T-helper 2 cell (primary cell): ENCODE measurements around the gene TOX2.

Experiments used
- DNase-seq, 5 experiments: peaks; one replicate each; pipeline versions ENCODE4 v3.0.0 to v3.0.0-alpha.2; 2012 to 2022
- total RNA-seq, 2 donors: gene quantifications; one replicate each; lab custom pipeline; 2026; lab: John Stamatoyannopoulos, UW

Gene TOX2, protein sequence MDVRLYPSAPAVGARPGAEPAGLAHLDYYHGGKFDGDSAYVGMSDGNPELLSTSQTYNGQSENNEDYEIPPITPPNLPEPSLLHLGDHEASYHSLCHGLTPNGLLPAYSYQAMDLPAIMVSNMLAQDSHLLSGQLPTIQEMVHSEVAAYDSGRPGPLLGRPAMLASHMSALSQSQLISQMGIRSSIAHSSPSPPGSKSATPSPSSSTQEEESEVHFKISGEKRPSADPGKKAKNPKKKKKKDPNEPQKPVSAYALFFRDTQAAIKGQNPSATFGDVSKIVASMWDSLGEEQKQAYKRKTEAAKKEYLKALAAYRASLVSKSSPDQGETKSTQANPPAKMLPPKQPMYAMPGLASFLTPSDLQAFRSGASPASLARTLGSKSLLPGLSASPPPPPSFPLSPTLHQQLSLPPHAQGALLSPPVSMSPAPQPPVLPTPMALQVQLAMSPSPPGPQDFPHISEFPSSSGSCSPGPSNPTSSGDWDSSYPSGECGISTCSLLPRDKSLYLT
- total RNA-seq: 1.6 to 4.1 reads per million in 2 donors

DNA sequence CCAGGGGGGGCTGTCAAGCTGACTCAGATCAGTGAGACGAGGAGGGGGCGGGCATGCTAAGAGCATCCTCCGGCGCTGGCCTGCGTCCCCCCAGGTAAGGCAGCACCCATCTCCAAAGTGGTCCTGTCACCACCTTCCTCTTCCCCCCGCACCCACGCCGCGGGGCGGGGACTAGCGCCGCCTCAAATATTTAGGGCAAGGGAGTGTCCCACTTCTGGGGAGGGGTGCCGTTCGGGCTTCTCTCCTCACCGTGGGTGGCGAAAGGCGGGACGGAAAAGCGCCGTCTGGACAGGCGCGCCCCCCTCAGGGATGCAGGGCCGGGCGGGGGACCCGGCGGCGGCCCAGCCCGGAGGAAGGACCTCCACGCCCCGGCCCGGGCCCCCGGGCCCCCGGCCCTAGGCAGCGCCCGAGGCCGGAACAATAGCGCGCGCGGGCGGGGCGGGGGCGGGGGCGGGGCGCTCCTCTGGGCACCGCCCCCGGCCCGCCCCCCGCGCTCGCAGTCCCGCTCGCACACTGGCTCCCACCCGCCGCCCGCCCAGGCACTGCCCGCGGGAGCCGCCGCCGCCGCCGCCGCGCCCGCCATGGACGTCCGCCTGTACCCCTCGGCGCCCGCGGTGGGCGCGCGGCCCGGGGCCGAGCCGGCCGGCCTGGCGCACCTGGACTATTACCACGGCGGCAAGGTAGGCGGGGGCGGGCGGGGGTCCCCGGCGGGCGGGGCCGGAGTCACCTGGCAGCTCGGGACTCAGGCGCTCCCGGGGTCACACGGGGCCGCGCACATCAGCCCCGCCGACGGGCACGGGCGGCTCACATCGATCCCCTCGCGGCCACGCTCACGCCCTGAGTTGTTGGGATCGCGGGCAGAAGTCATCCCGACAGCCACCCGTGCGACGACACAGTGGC is at the start of gene TOX2:
Gene TOX2, plus strand, starts transcription at position 542 of the 900 bp plus-strand sequence. Its CDS starts 40 bp downstream, at position 582.
- DNase-seq: peak in 4 of 5 experiments; percentile 6 to 75 (median 50)

DNA sequence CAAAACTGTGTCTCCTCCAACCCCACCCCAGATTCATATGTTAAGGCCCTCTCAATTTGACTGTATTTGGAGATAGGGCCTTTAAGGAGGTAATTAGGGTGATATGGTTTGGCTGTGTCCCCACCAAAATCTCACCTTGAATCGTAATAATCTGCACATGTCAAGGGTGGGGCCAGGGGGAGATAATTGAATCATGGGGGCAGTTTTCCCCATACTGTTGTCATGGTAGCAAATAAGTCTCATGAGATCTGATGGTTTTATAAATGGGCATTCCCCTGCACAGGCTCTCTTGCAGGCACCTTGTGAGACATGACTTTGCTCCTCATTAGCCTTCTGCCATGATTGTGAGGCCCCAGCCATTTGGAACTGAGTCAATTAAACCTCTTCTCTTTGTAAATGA is 46.6 kb upstream of the TOX2 start:
- no peak for DNase-seq

DNA sequence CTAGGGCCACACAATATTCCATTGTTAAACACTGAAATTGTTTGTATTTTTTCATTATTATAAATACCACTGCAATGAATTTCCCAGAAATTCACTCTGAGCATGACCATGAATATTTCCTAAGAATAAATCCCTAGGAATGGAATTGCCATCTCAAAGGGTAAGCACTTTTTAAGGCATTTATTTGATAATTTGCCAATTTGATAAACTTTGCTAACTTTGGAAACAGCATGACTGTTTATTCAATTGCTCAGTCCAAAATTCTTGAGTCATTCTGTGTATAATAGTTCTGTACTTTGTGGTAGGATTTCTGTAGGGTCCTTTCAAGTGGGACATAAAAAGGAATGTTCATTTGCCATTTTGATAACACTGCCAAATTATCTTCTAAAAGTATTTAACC is 44.2 kb upstream of the TOX2 start:
- no peak for DNase-seq

- DNase-seq: no peak
Observed at GRCh38 chr20:43878776-43879175, 35.9 kb upstream of the TOX2 start.

DNA sequence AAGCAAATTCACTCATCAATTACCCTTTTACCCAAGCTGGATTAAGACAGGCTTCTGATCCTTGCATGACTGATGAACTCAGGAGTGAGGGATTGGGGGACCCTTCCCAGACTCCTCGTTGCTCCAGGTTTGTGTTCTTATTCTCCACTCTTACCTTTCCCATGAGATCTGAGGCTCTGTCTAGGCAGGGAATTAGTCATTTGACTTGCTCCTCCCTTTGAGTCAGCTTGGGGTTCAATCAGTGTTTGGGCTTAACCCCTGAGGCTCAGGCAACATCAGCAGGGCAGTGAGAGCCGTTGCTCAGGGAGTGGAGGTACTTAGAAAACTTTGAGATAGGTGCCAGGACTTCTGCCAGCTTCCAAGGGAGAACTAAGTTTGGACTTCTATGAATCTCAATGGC is 20.7 kb upstream of the TOX2 start:
- no peak for DNase-seq

DNA sequence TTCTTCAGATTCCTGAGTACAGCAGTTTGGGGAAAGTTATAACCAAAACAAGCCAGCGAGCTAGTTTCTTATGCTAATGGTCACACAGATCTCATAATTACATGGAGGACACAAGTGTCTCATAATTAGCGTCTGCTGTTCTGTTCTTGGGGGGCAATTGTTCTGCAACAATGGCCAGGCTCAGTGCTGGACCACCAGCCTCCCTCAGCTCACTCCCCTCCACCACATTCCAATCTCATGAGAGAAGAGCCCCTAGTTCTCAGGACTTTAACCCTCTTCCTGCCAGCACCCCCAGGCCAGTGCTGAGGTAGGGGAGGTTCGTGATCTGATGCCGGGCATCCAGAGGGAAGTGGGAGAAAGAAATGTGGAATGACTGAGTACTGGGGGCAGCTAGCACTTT is 20.2 kb upstream of the TOX2 start:
- DNase-seq: no peak

- DNase-seq: no peak
Observed at GRCh38 chr20:43895235-43895634, 19.4 kb upstream of the TOX2 start.

DNA sequence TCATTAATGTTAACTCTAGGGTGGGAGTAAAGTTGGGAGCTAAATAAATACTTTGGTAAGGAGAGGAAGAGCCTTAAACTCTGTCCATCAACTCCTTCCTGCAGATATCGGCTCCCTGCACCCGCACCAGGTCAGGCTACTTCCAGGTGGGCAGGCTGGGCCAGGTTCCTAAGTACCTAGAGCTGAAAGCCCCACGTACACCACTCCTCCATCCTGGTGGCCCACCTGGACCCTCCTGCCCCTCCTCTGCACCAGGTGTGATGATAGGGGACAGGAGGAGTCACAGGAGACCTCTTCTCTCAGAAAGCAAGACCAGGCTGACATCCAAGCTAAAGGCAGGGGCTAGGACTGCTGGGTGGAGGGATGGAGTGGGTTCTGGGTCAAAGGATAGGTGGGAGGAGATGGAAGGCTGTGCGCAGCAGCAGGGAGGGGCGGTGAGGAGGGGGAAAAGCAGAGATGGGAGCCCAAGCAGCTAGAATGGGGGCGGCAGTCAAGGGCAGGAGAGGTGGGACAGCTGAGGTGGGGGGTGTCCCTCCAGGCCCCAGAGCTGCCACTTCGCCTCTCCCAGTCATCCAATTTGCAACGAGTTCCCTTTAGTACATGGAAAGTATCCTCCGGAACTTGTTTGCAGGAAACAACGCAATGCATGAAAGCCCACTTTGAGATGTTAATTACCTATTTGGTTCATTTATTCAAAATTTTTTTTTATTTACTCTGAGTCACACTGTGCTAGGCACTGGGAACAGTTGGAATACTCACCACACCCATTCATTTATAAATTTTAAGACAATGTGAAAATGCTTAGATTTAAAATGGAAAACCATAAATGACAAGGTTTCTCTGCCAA is 15.2 kb upstream of the TOX2 start:
- no peak for DNase-seq

DNA sequence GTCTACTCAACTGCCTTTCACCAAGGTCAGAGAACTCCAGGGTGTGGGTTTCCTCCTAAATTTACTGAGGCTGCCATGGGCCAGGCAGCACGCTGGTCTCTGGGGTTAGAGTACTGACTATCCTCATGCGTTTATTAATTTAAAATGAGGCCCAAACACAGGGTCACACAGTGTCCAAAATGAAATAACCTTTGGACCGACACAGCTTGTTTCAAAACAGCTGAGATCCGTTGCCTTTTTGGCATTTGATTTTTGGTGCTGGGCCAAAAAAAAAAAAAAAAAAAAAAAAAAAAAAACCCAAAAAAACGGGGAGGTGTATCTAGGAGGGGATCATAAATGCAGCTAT is 14.6 kb upstream of the TOX2 start:
- no peak for DNase-seq

DNA sequence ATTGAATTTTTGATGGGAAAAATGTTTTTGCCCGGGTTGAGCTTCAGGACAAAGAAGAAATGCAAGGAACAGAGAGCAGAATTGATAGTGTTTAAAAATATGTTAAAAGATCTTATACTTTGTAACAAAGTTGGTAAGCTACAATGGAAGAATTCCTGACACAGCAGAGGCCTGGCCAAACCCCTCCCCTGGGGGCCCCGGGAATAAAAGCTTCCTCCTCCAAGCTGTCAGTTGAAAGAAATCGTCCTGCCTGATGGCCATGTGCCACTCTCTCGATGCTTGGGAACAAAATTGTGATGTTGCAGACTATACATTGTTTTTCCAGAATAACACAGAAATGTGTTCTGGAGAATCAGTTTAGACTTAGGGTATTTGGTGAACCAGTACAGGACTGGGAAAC is 14.2 kb upstream of the TOX2 start:
- DNase-seq: no peak

GRCh38 chr20:43901296-43901695 is 13.4 kb upstream of the TOX2 start:
- no peak for DNase-seq

DNA sequence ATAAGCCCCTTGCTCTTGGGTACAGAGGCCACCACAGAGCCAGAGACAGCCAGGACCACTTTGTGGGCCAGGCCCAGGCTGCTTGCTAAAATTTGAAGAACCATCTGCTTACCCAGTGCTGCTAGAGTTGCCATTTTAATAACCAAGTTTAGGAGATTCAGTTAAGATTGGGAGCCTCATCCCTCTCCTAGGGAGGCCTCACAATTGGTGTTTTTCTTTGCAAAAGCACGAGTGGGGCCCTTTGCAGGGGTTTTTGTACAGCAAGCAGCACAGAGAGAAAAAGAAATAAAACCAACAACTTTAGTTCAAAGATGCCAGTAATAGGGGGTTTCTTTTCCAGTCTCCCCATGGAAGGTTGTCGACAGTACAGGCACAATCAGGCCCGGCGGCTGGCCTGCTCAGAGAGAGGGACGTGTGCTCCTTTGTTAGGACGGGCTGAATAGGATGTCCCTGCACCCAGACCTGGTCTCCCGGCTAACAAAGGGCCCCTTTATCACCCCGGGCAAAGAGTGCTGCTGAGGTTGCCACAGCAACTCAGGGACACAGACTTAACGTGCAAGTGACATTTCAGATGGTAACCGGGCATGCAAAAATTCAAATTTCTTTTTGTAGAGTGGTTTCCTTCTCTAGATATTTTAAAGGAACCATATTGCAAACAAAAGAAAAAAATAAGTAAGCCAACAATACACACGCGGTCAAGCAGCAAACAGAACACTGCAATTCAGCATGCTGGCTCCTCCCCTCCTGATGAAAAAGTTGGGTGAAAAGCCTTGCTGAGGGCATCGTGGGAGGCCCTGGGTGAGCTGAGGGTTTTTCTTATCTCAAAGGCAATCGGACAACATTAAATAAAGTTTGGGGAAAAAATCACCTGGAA is 10.5 kb upstream of the TOX2 start:
- no peak for DNase-seq

DNA sequence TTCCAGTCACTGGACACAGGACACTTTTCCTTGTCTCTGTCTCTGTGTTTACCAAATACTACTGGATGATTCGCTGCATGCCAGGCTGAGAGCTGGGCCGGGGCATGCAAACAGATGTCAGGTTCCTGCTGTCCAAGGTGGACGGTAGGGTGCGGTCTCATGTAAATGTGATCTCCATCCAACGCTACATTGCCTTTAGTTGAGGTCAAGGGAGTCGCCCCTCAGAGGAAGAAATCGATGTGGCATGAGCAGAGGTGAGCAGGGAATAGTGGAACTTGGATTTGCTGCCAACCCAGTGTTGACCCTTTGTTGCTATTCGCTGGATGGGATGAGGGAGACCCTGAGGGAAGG is 9.8 kb upstream of the TOX2 start:
- DNase-seq: no peak

- DNase-seq: no peak
Observed at GRCh38 chr20:43906505-43907034, 8.1 kb upstream of the TOX2 start.

DNA sequence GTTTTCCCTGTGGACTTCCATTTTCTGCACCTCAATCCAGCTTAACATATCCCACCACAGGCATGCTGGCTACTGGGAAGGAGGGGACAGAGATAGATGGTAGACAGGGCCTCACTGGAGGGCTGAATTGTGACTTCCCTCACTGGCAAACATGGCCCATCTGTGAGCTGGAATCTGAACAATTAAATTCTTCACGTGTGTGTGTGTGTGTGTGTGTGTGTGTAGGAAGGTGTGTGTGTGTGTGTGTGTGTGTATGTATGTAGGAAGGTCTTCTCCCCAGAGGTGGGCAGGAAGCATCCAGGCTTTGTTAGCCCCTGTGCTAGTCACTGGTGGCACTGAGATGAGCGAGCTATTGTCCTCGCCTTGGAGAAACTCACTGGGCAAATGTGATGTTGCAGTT is 5.4 kb upstream of the TOX2 start:
- DNase-seq: no peak

DNA sequence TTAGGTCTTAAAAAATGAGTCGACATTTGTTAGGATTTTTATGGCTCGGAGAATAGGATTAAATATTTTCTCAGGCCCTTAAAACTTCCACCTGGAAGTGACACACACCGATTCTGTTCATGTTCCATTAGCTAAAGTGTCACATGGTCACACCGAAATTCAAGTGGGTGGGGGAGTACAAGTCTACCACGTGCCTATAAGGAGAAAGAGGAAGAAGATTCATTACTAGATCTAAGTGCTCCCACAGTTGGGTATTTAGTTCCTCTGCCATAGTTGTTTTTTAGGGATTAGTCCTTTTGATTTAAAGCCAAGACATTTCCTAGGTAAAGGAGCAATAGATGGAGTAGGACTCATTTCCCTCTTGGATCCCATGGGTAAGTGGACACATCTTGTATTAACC is 4.9 kb upstream of the TOX2 start:
- no peak for DNase-seq

- DNase-seq: no peak
Observed at GRCh38 chr20:43910564-43910963, 4.1 kb upstream of the TOX2 start.

DNA sequence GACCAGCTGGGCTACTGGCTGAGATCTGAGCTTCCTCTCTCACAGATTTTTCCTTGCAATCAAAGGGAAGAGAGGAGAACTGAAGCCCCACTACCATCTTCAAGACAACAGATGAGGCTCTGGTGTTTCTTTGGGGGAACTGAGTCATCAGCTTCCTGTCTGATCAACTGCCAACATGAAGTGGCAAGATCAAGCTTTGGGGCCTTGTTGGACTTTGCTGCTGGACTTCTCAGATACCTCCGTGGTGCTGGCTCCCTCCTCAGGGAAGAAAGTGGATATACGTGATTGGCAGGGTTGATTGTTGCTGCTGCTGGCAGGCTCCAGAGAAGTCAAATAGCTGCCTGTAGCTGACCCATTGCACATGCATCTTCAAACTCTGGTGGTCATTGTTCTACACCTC is 3.6 kb upstream of the TOX2 start:
- DNase-seq: peak in 1 of 5 experiments; percentile 29

DNA sequence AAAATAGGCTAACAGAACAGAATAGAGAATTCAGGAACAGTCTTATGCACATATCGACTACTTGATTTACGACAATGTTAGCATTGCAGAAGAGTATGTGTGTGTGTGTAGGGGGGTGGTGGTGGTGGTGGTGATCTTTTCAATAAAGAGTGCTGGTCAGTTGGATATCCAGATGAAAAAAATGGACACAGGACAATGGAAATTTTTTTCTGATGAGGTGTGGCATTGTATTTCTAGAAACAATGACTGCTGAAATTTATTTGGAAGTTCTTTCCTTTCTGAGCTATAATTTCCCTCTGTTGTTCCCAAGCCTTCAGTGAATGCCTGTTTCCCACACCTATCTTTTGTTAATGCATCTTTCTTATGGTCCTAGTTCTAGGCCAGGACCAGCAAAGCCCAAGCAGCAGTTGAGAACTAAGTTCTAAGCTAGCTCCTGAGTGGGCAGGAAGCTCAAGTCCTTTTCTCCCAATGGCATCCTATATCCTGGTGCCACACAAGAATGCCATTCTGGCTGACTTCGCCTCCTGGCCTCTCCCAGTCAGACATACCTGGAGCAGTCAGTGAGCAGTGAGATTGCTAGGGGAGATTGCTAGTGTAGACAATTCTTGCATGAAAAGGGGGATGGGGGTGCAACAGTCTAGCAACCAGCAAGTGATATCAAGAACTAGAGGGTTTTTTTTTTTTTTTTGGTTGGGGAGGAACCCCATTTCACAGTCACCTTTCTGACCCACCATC is 1.2 kb upstream of the TOX2 start:
- peak in 1 of 5 experiments; percentile 20 for DNase-seq

DNA sequence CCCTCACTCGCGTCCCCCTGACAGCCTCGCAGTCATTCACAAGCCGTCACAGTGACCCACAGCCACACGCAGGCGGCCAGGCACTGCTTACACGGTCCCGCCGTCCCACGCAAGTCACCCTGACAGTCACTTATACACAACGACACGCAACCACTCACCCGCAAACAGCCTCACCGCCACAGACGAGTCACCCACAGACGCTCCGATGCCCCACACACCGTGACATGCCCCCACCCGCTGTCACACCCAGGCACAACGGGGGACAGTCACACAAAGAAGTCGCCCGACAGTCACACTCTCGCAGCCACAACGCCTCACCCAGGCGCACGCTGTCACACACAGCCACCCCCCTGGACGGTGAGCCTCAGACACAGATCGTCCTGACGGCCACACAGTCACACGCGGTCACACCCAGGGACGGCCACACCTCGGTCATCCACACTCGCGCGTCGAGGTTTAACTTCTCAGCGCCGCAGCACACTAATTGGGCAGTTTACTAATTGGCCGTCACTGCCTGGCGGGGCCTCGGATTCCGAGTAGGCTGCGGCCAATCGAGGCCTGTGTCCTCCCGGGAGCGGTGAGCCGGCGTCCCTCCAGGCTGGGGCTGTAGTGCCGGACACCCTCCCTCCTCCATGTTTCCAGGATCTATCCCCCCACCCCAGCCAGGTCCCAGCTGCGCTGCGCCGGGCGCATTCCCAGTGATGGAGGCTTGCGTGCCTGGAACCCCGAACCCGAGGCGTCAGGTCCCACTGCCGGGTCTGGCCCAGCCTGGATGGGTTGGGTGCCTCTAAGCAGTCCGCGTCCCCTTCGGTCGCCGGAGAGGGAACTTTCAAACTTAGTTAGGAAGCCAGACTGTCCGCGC is 790 bp downstream of the TOX2 start:
- peak in 4 of 5 experiments; percentile 15 to 60 (median 33) for DNase-seq
